Measurements from ENCODE around the gene PTPN4.
A peak's percentile ranks its signal among the peaks of the same experiment; 100 is the strongest.
"Not testable (repeated sequence)": the region's sequence is repeated elsewhere in the genome, so short reads cannot be mapped to it uniquely, and the experiment has no call there.

PTPN4 gene

GRCh38 chr2:119943058-119943457 lies 183.3 kb downstream of the PTPN4 start:
- no peak for DNase-seq (ENCODE audit: low spot score)

- no peak for DNase-seq (ENCODE audit: low spot score)
These were observed 187.8 kb downstream of the PTPN4 start for GRCh38 chr2:119947535-119947934.

DNA sequence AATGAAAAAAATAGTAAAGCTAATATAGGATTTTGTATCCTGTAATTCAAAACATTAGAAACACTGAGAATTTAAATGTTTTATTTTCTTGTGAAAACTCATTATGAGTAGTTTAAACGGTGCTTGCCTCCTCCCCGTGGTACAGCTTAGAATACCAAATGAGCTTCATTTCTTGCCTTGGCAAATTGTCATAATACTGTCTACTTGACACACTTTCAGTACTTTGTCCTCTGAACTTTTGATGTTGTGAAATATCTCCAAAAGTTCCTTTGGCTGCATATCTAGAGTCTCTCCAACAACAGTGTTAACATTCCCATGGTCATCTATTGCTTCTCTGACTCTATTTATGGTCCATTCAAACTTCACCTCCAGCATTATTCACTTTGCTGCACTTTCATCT lies 191.2 kb downstream of the PTPN4 start:
- no peak for DNase-seq (ENCODE audit: low spot score)

DNA sequence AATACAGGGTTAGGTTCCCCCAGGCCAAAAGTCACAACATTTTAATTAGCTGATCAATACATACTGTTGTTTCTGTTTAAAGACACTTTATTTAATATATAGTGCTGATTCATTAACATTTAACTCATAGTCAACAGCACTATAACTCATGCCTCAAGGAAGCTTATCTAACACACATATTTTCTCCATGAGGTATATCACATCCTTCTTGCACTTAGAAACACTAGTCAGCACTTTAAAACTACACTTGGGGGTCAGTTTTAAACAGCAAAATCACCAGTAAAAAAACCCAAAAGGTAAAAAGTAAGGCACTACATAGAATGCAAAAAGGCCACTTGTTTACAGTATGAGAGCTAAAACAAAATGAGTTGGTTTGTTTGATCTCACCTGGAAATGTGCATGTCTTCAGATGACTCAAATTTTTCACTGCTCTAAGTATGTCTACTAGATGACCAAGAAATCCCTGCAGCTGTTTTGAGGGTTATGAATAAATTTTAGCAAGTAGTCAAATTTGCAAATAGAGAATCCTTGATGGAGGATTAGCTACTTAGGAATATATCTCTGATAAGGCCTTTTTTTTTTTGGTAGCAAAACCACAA lies 199.0 kb downstream of the PTPN4 start:
- DNase-seq (ENCODE audit: low spot score): no peak

- DNase-seq (ENCODE audit: low spot score): no peak
These were observed 201.1 kb downstream of the PTPN4 start for GRCh38 chr2:119960821-119961220.

- no peak for DNase-seq (ENCODE audit: low spot score)
These were observed 222.2 kb downstream of the PTPN4 start for GRCh38 chr2:119981896-119982295.

DNA sequence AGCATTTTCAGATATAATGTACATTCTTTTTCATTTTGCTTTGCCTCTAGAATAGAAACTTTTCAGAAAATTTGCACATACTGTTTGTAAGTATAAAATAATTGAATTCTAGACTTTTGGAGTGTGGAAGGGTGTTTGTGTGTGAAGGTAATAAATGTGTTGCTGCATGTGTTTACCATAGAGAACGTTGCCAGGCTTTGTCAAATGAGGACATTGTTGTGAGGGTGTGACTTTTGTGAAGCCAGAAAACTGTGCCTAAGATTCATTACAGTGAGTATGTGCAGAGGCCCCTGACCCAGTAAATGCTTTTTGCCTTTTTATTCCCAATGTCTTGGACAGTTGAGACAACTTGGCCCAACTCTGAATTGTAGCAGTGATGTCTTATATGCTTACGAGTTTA lies 222.8 kb downstream of the PTPN4 start:
- DNase-seq (ENCODE audit: low spot score): no peak

- no peak for DNase-seq (ENCODE audit: low spot score)
These were observed 223.4 kb downstream of the PTPN4 start for GRCh38 chr2:119983108-119983507.

DNA sequence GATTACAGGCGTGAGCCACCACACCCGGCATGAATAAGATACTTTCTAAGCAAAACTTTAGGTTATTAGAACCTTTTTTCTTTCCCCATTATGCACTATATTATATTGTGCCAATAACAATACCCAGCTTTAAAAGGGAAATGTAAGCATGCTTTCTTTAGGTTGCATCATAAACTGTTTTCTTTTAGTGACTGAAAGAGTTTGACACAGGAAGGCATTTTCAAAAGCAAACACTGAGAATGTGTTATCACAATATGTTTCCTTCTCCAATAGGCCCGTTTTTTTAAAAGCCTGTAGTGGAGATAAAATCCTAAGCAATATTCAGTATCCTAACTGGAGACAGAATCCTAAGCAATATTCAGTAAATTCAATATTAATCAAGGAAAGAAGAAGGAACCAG lies 236.4 kb downstream of the PTPN4 start:
- no peak for DNase-seq (ENCODE audit: low spot score)

GRCh38 chr2:119996896-119997891 lies 237.5 kb downstream of the PTPN4 start:
- not testable (repeated sequence) for DNase-seq (ENCODE audit: low spot score)

DNA sequence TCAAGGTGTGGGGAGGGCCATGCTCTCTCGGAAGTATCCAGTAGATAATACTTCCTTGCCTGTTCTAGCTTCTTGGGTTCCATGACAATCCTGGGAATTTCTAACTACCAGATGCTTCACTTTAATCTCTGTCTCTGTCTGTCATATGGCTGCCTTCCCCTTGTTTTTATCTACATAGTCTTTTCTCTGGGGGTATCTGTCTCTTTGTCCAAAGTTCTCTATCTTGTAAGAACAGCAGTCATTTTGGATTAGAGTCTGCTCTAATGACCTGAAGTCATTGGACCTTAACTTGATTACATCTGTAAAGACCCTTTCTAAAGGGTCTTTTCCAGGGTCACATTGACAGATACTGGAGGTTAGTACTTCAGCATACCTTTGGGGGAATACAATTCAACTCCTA lies 241.7 kb downstream of the PTPN4 start:
- DNase-seq (ENCODE audit: low spot score): no peak

DNA sequence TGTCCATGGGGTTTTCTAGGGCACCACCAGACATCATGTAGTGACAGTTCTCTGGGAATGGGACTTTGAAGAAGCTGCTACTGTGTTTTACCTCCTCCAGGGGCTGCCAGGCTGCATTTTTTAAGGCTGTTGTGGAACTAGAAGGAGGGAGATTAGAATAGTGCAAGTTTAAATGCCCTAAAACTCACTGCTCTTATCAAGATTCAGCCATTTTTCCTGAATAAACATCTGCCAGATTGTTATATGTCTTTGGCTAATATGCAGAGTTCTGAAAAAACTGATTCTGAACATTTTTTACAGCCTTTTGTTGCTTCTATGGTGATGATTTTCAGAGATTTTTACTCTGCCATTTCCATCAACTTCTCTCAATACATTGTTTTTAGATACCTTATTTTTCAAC lies 244.5 kb downstream of the PTPN4 start:
- no peak for DNase-seq (ENCODE audit: low spot score)

DNA sequence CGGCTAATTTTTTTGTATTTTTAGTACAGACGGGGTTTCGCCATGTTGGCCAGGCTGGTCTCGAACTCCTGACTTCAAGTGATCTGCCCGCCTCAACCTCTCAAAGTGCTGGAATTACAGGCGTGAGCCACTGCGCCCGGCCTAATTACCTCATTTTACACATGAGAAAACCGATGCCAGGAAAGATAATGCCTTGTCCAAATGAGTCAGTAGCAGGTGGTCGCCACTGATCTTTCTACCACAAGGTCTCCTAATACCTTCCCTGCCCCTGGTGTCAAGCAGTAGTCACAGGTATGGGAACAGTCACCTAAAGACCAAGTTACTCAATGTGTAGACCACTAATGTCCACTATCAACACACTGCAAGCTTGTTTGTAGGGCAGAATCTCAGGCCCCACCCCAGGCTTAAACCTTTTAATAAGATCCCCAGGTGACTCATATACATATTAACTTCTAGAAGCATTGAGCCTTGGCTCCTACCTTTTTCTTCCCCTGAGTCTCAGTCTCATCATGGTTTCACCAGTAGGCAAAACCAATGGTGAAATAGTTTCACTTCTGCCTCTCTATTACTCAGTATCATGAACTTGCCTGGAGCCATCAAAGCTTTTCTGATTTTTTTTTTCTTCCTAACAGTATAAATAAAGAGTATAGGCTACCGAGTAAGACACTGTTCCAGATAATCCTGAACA lies 246.3 kb downstream of the PTPN4 start:
- no peak for DNase-seq (ENCODE audit: low spot score)

GRCh38 chr2:120007851-120008250 lies 248.1 kb downstream of the PTPN4 start:
- DNase-seq (ENCODE audit: low spot score): no peak

DNA sequence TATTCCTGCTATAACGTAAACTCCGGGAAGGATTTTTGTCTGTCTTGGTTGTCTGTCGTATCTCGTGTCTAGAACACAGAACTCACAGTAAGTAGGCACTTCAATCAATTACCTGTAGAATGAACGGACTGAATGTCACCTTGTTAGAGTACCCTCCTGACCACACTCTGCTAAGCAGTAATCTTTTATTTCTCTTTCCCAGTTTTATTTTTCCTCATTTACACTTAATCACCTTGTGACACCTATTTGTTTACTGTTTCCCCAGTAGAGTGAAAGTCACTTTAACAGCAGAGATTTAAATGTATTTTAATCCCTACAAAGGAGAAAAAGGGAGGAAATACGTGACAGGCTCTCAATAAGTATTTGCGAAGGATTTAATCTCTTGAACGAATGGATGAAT lies 252.6 kb downstream of the PTPN4 start:
- DNase-seq (ENCODE audit: low spot score): no peak

- DNase-seq (ENCODE audit: low spot score): peak; percentile 89
These were observed 253.3 kb downstream of the PTPN4 start, which contains the start of gene EPB41L5 for GRCh38 chr2:120012771-120013596. EPB41L5 (plus strand) TSS chr2:120013077; CDS start chr2:120019085, 6,008 bp downstream.

DNA sequence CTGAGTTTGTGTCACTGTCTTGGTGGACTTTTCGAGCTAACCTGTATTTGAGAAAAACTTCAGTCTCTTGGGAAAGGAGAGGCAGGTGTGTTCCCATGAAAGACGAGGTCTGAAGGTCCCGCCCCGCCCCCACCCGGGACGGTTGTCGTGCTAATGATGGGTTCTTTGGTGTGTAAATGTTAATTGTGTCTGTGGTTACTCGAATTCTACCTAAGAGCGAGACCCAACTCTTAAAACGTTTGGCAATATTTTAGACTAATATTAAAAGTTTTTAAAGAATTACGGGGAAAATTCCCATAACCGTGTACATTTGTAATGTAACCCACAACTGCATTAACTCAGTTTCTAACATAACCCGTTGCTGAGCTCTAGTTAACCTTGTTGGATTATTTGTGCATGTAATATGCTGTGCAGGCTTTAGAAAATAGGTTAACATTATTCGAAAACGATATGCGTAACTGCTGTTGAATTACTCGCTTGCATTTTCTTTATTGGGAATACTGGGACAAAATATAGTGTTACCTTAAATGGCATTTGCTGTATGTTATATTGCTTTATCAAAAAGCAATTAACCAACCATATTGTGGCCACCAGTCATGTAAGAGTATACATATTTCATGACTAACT lies 254.0 kb downstream of the PTPN4 start:
- no peak for DNase-seq (ENCODE audit: low spot score)

DNA sequence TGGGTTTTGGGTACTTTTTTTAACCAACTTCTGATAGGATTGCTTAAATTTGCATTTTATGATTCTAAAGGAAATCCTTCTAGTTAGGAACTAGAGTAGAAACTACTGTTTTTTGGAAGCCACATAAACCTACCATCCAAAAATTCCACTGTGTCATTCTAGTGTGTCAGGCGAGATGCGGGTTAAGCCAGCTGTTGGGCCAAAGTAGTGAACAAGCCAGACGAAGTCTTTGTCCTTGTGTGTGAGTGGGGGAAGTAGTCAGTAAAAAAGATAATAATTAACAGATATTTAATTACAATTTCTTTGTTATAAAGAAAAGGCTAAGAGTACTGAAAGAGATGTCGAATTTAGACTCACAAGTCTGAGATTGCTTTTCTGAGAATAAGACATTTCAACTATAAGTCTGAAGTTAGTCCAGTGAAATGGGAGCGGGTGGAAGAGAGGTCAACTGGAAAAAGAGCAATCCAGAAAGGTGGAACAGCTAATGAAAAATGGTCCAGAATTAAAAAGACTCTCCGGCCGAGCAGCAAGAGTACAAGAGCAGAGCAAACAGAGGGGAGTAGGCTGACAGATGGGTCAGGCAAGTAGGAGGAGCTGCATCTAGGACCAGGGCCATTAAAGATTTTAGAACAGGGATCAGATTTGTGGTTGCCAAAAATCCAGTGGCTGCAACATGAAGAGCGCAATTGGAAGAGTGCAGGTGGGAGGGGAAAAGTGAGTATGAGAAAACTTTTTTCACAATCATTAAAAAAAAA lies 254.7 kb downstream of the PTPN4 start:
- no peak for DNase-seq (ENCODE audit: low spot score)

DNA sequence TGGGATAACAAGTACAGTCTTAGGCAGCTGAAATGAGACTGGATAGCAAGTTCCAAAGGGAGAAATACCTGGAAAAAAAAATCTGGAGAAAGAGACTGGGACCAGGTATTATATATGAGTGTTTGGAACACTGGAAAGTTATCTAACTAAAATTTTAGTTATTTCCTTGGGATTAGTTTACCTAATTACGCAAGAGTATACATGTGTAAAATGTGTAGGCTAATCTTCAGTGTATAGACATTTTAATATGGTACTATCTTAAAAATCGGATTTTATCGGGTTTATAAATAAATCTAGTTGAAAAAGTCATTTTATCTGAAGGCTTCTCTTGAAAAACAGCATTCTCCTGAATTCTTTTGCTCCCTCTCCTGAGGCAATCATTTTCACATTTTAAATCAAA lies 257.1 kb downstream of the PTPN4 start:
- no peak for DNase-seq (ENCODE audit: low spot score)

- no peak for DNase-seq (ENCODE audit: low spot score)
These were observed 257.5 kb downstream of the PTPN4 start for GRCh38 chr2:120017201-120017600.

DNA sequence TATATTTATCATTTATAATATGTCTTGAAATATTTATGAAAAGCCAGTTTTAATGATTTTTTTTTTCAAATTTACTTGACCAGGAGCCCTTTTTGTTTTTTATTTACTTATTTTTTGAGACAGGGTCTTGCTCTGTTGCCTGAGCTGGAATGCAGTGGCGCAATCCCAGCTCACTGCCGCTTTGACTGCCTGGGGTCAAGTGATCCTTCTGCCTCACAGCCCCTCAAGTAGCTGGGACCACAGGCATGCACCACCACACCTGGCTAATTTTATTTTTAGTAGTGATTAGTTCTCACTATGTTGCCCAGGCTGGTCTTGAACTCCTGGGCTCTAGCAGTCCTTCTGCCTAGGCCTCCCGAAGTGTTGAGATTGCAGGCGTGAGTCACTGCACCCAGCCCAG lies 258.8 kb downstream of the PTPN4 start:
- DNase-seq (ENCODE audit: low spot score): no peak
